Breast epithelium (tissue), 3 donors: ENCODE results near the gene SLCO2B1.

ENCODE experiments used
- CTCF ChIP-seq, 3 donors: fragments of 450-650 bp; IDR thresholded peaks; one replicate each; pipeline ENCODE4 v1.5.1; 2016 to 2017; ENCODE audit warnings: antibody characterized with exemption in 3 of 3, mild to moderate bottlenecking in 3 of 3, moderate library complexity in 3 of 3
- POLR2A ChIP-seq: fragments of 450-650 bp; IDR thresholded peaks from one replicate; pipeline ENCODE4 v1.6.1; 2016; ENCODE audit warnings: antibody characterized with exemption, mild to moderate bottlenecking, moderate library complexity
- POLR2AphosphoS5 ChIP-seq, 3 donors: sonication (generic); formaldehyde crosslinking; IDR thresholded peaks; one replicate each; pipeline ENCODE4 v1.6.1; 2017; ENCODE audit warnings: antibody characterized with exemption in 3 of 3

- TF ChIP-seq CTCF (IDR thresholded peaks at IDR 0.05), result no peak
- no peak for TF ChIP-seq POLR2A
- no peak for TF ChIP-seq POLR2AphosphoS5 (IDR thresholded peaks at IDR 0.05)
Measured at GRCh38 chr11:75189108-75189507, 38.2 kb downstream of the SLCO2B1 start.
